ENCODE results near the gene LRP1-AS. TPM values are rescaled to one million over a fixed set of nuclear protein-coding genes. Genes with fewer than 3 reads are reported as not detected.
A peak's percentile ranks its signal among the peaks of the same experiment; 100 is the strongest.

Gene LRP1-AS
- total and polyA plus RNA-seq, 8 donors = not detected

GRCh38 chr12:57173683-57174082 is 26.3 kb upstream of the LRP1-AS start:
- Histone ChIP-seq H3K4me3 (no peak overlapping the region), H3K4me1 (peaks cover 6 to 16% (median 8%) of the 10 kb centered on the region in 4 donors), H3K27ac (no peak overlapping the region), H3K27me3 (no peaks in the 10 kb centered on the region), H3K9me3 (no peaks in the 10 kb centered on the region), H3K36me3 (peaks cover 36 to 95% (median 84%) of the 10 kb centered on the region in 4 donors)
- intact Hi-C loops (cut with DNase I; ENCODE audit: low total_unique reads) = no loop called here
- no peak for DNase-seq
- TF ChIP-seq EP300 (IDR thresholded peaks at IDR 0.05) (no peak), POLR2A (IDR thresholded peaks at IDR 0.05) (no peak)
- TF ChIP-seq, protein P1, sequence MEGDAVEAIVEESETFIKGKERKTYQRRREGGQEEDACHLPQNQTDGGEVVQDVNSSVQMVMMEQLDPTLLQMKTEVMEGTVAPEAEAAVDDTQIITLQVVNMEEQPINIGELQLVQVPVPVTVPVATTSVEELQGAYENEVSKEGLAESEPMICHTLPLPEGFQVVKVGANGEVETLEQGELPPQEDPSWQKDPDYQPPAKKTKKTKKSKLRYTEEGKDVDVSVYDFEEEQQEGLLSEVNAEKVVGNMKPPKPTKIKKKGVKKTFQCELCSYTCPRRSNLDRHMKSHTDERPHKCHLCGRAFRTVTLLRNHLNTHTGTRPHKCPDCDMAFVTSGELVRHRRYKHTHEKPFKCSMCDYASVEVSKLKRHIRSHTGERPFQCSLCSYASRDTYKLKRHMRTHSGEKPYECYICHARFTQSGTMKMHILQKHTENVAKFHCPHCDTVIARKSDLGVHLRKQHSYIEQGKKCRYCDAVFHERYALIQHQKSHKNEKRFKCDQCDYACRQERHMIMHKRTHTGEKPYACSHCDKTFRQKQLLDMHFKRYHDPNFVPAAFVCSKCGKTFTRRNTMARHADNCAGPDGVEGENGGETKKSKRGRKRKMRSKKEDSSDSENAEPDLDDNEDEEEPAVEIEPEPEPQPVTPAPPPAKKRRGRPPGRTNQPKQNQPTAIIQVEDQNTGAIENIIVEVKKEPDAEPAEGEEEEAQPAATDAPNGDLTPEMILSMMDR (IDR thresholded peaks at IDR 0.05) = no peak
- 89 to 93% (median 91%) methylated on average over 4 to 14 of the region's 14 CpGs for WGBS, 5 donors

GRCh38 chr12:57173089-57173488 is 25.7 kb upstream of the LRP1-AS start:
- Histone ChIP-seq H3K27ac (no peak overlapping the region), H3K27me3 (no peaks in the 10 kb centered on the region), H3K9me3 (no peaks in the 10 kb centered on the region), H3K4me1 (peaks cover 6 to 16% (median 8%) of the 10 kb centered on the region in 4 donors), H3K36me3 (peaks cover 35 to 95% (median 84%) of the 10 kb centered on the region in 4 donors), H3K4me3 (no peak overlapping the region)
- intact Hi-C loops (cut with DNase I; ENCODE audit: low total_unique reads) = no loop called here
- TF ChIP-seq, protein P1 (IDR thresholded peaks at IDR 0.05) = peak in 5 of 7 experiments; percentile 22 to 47 (median 31)
- TF ChIP-seq POLR2A (IDR thresholded peaks at IDR 0.05) = no peak
- TF ChIP-seq EP300 (IDR thresholded peaks at IDR 0.05) = no peak
- no peak for TF ChIP-seq POLR2AphosphoS5 (IDR thresholded peaks at IDR 0.05)
- DNase-seq = peak in 1 of 2 donors; percentile 47
- 67 to 75% (median 73%) methylated on average over 7 to 11 of the region's 11 CpGs for WGBS, 5 donors

- intact Hi-C loops (cut with DNase I; ENCODE audit: low total_unique reads) = no loop called here
- TF ChIP-seq POLR2AphosphoS5 (IDR thresholded peaks at IDR 0.05) (no peak), EP300 (IDR thresholded peaks at IDR 0.05) (no peak), POLR2A (IDR thresholded peaks at IDR 0.05) (no peak)
- TF ChIP-seq, protein P1 (IDR thresholded peaks at IDR 0.05) = no peak
- H3K4me1 ChIP-seq = peaks cover 6 to 16% (median 8%) of the 10 kb centered on the region in 4 donors
- no peak for DNase-seq
- no peaks in the 10 kb centered on the region for H3K27me3 ChIP-seq
- H3K27ac ChIP-seq = peak overlapping the region in 2 of 5 donors; percentile 5 to 40
- H3K4me3 ChIP-seq = no peak overlapping the region
- 55 to 62% (median 58%) methylated on average over 4 of the region's 4 CpGs for WGBS, 5 donors
- H3K36me3 ChIP-seq = peaks cover 35 to 95% (median 84%) of the 10 kb centered on the region in 4 donors
- H3K9me3 ChIP-seq = no peaks in the 10 kb centered on the region
These were observed 24.2 kb upstream of the LRP1-AS start for GRCh38 chr12:57171668-57172067.

GRCh38 chr12:57170927-57171326 is 23.5 kb upstream of the LRP1-AS start:
- Histone ChIP-seq H3K9me3 (no peaks in the 10 kb centered on the region), H3K36me3 (peaks cover 33 to 95% (median 84%) of the 10 kb centered on the region in 4 donors), H3K27me3 (no peaks in the 10 kb centered on the region), H3K4me1 (peaks cover 5 to 12% (median 8%) of the 10 kb centered on the region in 4 donors), H3K4me3 (no peak overlapping the region), H3K27ac (peak overlapping the region in 2 of 5 donors; percentile 5 to 40)
- 79 to 93% (median 85%) methylated on average over 4 of the region's 4 CpGs for WGBS, 5 donors
- intact Hi-C loops (cut with DNase I; ENCODE audit: low total_unique reads) = no loop called here
- TF ChIP-seq, protein P1 (IDR thresholded peaks at IDR 0.05) = no peak
- TF ChIP-seq POLR2AphosphoS5 (IDR thresholded peaks at IDR 0.05) (no peak), EP300 (IDR thresholded peaks at IDR 0.05) (no peak), POLR2A (IDR thresholded peaks at IDR 0.05) (no peak)
- DNase-seq = no peak

All from stomach (tissue), 9 donors.